NCI-H2227 treated with DMSO at 0.1 percent for 48 hours (cell line): ENCODE measurements around the gene DVL2.

Source experiments
- DNase-seq: peaks from one replicate; lab custom pipeline; 2025; lab: John Stamatoyannopoulos, UW

DVL2 gene

GRCh38 chr17:7234083-7234951 lies at the start of gene DVL2:
Gene DVL2 (minus strand): TSS chr17:7234517. CDS start chr17:7234262, 255 bp downstream.
- peak; percentile 93 for DNase-seq

GRCh38 chr17:7283471-7284216 lies 49.3 kb upstream of the DVL2 start:
- no peak for DNase-seq

GRCh38 chr17:7282752-7283321 lies 48.5 kb upstream of the DVL2 start:
- DNase-seq = no peak

- no peak for DNase-seq
Measured at GRCh38 chr17:7281953-7282751, 47.8 kb upstream of the DVL2 start.

GRCh38 chr17:7281074-7281952 lies 47.0 kb upstream of the DVL2 start, which contains the start of gene SLC2A4:
Gene SLC2A4 (plus strand): TSS chr17:7281718. CDS start chr17:7281935, 217 bp downstream.
- DNase-seq = peak; percentile 89

GRCh38 chr17:7280519-7281073 lies 46.3 kb upstream of the DVL2 start:
- DNase-seq = peak; percentile 34

GRCh38 chr17:7279448-7279847 lies 45.1 kb upstream of the DVL2 start:
- DNase-seq = no peak

- DNase-seq = no peak
Measured at GRCh38 chr17:7266784-7267183, 32.5 kb upstream of the DVL2 start.

- no peak for DNase-seq
Measured at GRCh38 chr17:7263801-7264078, 29.4 kb upstream of the DVL2 start.

- no peak for DNase-seq
Measured at GRCh38 chr17:7262935-7263800, 28.9 kb upstream of the DVL2 start.

- no peak for DNase-seq
Measured at GRCh38 chr17:7262192-7262934, 28.0 kb upstream of the DVL2 start, which contains the start of gene CLDN7. Gene CLDN7 (minus strand): TSS chr17:7262478. CDS start chr17:7262043, 435 bp downstream.

GRCh38 chr17:7261379-7262191 lies 27.3 kb upstream of the DVL2 start:
- DNase-seq = no peak

- DNase-seq = no peak
Measured at GRCh38 chr17:7260651-7261378, 26.5 kb upstream of the DVL2 start.

- no peak for DNase-seq
Measured at GRCh38 chr17:7260151-7260550, 25.8 kb upstream of the DVL2 start.

- DNase-seq = no peak
Measured at GRCh38 chr17:7259555-7259889, 25.2 kb upstream of the DVL2 start.

- DNase-seq = no peak
Measured at GRCh38 chr17:7258731-7259554, 24.6 kb upstream of the DVL2 start.
